ENCODE measurements around the gene SFT2D1. TPM values are rescaled to one million over a fixed set of nuclear protein-coding genes. Genes with fewer than 3 reads are reported as not detected.

Gene SFT2D1
- total RNA-seq, 1 donor from 2014 or later, result 48.9 TPM

DNA sequence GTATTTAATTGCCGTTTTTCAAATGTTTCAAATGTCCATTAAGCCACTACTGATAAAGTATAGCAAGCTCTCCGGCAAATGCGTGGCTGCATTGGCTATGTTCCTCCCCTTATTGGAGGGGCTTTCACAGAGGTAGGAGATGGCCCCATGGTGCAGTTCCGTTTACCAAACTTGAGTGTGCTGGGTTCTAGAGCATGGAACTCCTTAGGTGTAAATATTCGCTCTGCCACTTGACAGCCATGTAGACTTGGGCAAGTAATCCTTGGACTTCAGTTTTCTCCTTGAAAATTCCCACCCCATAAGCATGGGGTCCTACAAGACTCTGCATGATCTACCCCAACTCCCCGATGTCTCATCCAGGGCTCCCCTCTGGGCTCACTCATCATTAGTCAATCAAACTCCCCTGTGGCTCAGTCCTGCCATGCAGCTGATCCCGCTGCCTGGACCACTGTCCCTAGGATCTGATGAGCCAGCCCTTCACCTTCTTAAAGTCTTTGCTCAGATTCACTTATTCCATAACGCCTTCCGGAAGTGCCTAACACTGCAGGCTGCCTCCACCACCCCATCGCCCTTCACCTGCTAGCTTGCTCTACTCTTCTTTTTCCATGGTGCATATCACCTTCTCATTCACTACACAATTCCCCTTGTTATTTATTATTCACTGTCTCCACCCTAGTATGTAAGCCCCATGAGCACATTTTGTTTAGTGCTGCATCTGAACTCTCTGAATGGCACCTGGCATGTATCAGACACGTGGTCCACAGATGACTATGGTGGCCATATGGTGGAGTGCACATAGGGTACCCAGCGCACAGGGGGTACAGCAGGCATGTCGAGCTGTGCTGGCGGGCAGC, 52.9 kb downstream of the SFT2D1 start:
- Mint-ChIP-seq H3K36me3 (no peaks in the 10 kb centered on the region), H3K27me3 (ENCODE audit: insufficient read depth, low read depth) (no peaks in the 10 kb centered on the region), H3K27ac (no peak overlapping the region), H3K4me1 (peaks cover 18% of the 10 kb centered on the region), H3K4me3 (no peak overlapping the region), H3K9me3 (no peaks in the 10 kb centered on the region)
- Histone ChIP-seq H3K27ac (no peak overlapping the region), H3K79me2 (ENCODE audit: low read depth) (no peaks in the 10 kb centered on the region), H3K4me3 (no peak overlapping the region), H3K27me3 (no peaks in the 10 kb centered on the region), H3K9me3 (ENCODE audit: low read depth) (no peaks in the 10 kb centered on the region), H3K4me2 (no peak overlapping the region), H3F3A (ENCODE audit: low read depth) (peaks cover 12% of the 10 kb centered on the region), H4K20me1 (ENCODE audit: low read depth) (no peaks in the 10 kb centered on the region), H2AFZ (replicated peaks) (no peak overlapping the region), H3K4me1 (peaks cover 15% of the 10 kb centered on the region), H3K36me3 (no peaks in the 10 kb centered on the region), H3K9ac (no peak overlapping the region)
- TF ChIP-seq EZH2 (IDR thresholded peaks at IDR 0.05), result no peak
- TF ChIP-seq, protein P1, sequence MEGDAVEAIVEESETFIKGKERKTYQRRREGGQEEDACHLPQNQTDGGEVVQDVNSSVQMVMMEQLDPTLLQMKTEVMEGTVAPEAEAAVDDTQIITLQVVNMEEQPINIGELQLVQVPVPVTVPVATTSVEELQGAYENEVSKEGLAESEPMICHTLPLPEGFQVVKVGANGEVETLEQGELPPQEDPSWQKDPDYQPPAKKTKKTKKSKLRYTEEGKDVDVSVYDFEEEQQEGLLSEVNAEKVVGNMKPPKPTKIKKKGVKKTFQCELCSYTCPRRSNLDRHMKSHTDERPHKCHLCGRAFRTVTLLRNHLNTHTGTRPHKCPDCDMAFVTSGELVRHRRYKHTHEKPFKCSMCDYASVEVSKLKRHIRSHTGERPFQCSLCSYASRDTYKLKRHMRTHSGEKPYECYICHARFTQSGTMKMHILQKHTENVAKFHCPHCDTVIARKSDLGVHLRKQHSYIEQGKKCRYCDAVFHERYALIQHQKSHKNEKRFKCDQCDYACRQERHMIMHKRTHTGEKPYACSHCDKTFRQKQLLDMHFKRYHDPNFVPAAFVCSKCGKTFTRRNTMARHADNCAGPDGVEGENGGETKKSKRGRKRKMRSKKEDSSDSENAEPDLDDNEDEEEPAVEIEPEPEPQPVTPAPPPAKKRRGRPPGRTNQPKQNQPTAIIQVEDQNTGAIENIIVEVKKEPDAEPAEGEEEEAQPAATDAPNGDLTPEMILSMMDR (IDR thresholded peaks at IDR 0.05), result no peak
- no peak for TF ChIP-seq EZH2phosphoT487 (IDR thresholded peaks at IDR 0.05)
- DNase-seq (ENCODE audit: low spot score), result no peak

DNA sequence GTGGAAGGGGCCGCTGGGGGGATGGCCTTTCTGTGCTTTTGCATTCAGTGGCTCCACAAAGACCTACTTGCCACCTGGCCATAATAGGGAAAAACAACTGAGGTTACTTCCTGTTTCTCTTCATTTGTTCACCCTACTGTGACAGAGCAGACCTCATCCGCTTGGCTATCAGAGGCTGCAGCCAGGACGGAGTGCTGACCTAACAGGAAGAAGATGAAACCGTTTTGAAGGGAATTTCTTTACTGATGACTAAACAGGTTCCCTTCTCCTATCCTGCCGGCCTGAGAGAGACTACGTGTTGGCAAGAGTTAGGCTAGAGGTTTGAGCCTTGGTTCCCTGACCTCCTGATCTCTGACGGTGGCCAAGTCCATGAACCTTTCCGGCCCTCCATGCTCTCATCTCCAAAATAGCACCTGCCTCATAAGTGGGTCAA, 55.5 kb downstream of the SFT2D1 start:
- Histone ChIP-seq H2AFZ (replicated peaks) (peak overlapping the region; percentile 70), H3K27me3 (no peaks in the 10 kb centered on the region), H3K27ac (no peak overlapping the region), H3K9ac (no peak overlapping the region), H3K4me1 (peaks cover 15% of the 10 kb centered on the region), H3K36me3 (no peaks in the 10 kb centered on the region), H3F3A (ENCODE audit: low read depth) (peaks cover 12% of the 10 kb centered on the region), H3K79me2 (ENCODE audit: low read depth) (no peaks in the 10 kb centered on the region), H3K4me2 (no peak overlapping the region), H4K20me1 (ENCODE audit: low read depth) (no peaks in the 10 kb centered on the region), H3K4me3 (no peak overlapping the region), H3K9me3 (ENCODE audit: low read depth) (no peaks in the 10 kb centered on the region)
- peaks cover 38% of the 10 kb centered on the region for H3K4me1 Mint-ChIP-seq
- H3K9me3 Mint-ChIP-seq, result no peaks in the 10 kb centered on the region
- no peaks in the 10 kb centered on the region for H3K36me3 Mint-ChIP-seq
- DNase-seq (ENCODE audit: low spot score), result no peak
- TF ChIP-seq, protein P1 (IDR thresholded peaks at IDR 0.05), result no peak
- TF ChIP-seq EZH2 (IDR thresholded peaks at IDR 0.05) (no peak), EZH2phosphoT487 (IDR thresholded peaks at IDR 0.05) (no peak)
- peak overlapping the region; percentile 55 for H3K27ac Mint-ChIP-seq
- H3K4me3 Mint-ChIP-seq, result no peak overlapping the region
- H3K27me3 Mint-ChIP-seq (ENCODE audit: insufficient read depth, low read depth), result peaks cover 4% of the 10 kb centered on the region

DNA sequence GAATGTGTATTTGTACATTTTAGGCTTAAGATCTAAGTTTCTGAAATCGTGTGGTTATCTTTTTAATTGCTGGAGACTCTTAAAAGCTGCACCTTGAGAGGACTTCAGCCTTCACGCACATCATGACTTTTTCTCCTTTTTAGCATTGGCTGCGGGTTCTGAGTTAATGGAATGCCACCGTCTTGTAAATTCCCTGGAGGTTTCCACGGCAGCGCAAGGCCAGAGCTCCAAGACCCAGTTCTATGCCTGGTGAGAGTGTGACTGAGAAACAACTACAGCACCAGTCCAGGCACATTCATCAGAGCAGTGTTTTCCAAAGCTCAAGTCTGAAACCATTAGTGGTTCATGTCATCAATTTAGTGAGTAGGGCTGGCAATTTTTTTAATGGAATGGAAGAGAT, 57.1 kb downstream of the SFT2D1 start:
- no peaks in the 10 kb centered on the region for H3K9me3 ChIP-seq (ENCODE audit: low read depth)
- no peak overlapping the region for H3K27ac ChIP-seq
- H3K4me3 ChIP-seq, result no peak overlapping the region
- DNase-seq (ENCODE audit: low spot score), result peak; percentile 50
- Mint-ChIP-seq H3K9me3 (no peaks in the 10 kb centered on the region), H3K27me3 (ENCODE audit: insufficient read depth, low read depth) (peaks cover 8% of the 10 kb centered on the region), H3K4me1 (peaks cover 43% of the 10 kb centered on the region), H3K36me3 (no peaks in the 10 kb centered on the region), H3K27ac (peak overlapping the region; percentile 99), H3K4me3 (peak overlapping the region; percentile 58)
- H3K36me3 ChIP-seq, result no peaks in the 10 kb centered on the region
- H4K20me1 ChIP-seq (ENCODE audit: low read depth), result no peaks in the 10 kb centered on the region
- H3K4me1 ChIP-seq, result peaks cover 15% of the 10 kb centered on the region
- no peaks in the 10 kb centered on the region for H3K79me2 ChIP-seq (ENCODE audit: low read depth)
- no peak for TF ChIP-seq EZH2 (IDR thresholded peaks at IDR 0.05)
- TF ChIP-seq EZH2phosphoT487 (IDR thresholded peaks at IDR 0.05), result no peak
- TF ChIP-seq, protein P1 (IDR thresholded peaks at IDR 0.05), result no peak
- no peaks in the 10 kb centered on the region for H3K27me3 ChIP-seq
- no peak overlapping the region for H2AFZ ChIP-seq (replicated peaks)
- peaks cover 12% of the 10 kb centered on the region for H3F3A ChIP-seq (ENCODE audit: low read depth)
- H3K9ac ChIP-seq, result no peak overlapping the region
- H3K4me2 ChIP-seq, result no peak overlapping the region
